ENCODE data around the gene GBP4.

Gene GBP4

DNA sequence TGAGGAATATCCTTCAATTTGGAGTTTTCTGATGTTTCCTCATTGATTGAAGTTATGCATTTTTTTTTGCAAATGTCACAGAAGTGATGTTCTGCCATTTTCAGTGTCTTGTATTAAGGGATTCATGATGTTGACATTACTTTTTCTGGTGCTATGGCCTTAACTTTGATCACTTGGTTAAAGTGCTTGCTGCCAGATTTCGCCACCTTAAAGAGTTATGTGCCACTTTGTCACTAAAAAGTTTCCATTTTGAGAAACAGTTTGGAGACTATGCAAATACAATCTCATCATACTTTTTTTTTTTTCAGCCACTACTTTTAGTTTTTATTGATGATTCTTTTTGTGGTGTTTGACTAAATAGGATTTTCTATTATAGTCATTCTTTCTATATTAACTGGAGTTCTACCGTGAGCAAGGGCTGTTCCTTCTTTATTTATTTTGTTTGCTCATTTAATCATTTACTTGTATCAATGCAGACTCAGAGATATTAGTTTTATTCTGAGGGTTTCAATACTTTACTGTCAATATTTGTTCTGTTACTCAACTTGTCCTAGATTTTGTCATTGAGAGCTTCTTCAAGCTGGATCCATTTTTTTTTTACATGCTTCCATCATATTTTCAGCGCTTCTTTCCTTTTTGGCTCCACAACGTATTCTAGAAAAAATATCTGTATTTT lies 26.1 kb downstream of the GBP4 start:
- DNase-seq: no peak

DNA sequence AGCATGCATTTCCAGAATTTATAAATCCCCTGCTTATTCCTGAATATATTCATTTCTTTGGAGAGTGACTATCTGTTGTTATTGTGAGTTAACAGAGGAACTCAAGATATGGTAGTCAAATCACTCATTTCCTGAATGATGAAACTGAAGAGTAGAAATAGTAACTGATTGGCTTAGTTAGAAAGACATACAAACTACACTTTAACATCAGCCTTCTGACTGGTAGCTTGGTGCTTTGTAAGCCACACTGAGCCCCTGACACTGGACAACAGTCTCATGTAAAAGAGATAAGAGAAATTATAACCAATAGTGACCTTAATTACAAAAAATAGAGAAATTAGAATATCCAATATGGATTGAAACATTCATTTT lies 27.7 kb downstream of the GBP4 start:
- DNase-seq: no peak

DNA sequence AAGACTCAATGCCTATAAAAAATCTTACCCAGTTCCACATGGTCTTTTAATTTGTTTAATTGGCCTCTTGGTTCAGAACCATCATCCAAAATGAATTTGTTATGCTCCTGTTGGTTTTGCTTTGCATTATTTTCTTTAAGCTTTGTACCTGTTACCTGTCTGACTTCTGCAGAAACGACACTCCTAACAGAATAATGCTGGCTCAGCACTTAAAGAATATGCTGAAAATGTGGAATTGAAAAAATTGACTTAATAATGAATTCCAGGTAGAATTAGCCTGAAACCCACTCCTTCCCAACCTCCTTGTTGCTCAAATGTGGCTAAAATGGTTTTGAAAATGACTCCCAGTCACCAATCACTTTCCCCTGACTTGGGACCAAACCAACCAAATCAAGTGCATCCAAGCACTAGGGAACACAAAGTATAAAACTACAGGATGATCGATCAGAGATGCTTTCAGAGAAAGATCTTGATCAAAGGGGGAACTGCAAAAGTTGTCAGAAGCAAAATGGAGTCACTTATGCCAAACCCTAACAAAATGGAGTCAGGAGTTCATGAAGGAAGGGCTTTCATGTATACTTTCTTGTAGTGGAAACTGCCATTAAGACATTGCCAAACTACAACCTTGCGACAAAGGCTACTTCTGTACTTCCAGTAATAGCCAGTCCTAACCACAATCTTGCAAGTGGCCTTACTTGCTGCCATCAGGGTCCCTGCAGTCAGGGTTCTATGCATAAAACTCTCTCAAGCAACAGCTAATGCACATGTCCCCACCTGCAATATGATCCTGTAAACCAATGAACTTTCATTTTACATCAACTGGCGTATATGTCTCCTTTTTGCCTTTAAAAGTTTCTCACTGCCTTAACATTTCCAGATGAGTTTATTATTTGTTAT lies 28.3 kb downstream of the GBP4 start:
- no peak for DNase-seq

DNA sequence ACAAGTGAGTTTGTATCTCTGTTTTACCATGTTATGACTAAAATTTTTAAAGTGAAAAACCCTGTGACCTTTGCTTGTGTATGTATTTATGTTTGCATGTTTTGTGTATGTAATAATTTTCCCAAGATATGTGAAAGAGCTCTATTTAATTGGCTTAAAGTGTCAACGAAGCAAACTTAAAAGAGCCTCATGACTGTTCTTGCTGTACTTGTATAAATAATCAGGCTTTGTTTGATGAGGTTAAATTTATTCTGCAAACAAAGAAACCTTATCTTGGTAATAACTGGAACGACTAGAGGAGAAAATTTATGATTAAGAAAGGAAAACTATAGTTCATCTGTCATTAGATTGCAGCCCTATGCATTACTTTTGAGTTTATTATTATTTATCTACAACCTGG lies 29.6 kb downstream of the GBP4 start:
- no peak for DNase-seq

DNA sequence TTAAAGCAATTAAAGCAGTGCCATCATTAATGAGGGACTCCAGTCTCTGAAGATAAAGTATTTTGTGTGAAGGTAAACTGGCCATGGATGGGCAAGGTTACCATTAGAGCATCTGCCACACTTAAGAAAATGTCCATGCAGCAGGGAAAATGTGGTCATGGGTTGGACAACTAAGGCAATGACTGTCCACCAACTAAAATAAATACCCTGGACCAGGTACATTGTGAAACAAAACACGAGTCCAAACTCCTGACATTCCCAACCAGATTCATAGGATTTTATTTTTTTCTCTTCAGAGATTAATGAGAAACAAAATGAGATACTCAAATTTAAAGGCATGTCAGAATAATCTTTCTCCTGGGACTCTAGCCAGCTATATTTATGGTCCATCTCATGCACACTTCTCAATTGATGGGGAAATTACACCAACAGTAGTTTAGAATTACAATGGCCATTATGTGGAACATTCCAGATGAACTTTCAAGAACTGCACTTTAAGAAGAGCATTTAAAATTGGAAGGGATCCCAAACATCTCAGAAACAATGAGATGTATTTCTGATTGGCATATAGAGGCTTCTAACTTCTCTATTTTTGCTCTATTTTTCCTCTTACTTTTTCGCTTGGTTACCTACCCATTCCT lies 31.0 kb downstream of the GBP4 start:
- DNase-seq: no peak

DNA sequence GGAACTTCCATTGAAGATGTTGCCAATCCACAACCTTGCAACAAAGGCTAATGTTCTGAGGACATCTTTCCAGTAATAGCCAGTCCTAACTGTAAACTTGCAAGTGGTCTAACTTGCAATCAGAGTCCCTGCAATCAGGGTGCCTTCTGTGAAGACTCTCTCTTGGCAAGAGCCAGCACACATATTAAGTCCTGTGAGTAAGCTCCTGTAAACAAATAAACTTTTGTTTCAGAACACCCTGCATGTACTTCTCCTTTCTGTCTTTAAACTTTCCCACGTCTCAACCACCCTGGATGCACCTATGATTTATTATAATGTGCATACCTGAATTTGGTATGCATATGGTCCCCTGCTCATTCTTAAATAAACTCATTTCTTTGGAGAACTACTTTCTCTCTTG lies 32.0 kb downstream of the GBP4 start:
- no peak for DNase-seq

DNA sequence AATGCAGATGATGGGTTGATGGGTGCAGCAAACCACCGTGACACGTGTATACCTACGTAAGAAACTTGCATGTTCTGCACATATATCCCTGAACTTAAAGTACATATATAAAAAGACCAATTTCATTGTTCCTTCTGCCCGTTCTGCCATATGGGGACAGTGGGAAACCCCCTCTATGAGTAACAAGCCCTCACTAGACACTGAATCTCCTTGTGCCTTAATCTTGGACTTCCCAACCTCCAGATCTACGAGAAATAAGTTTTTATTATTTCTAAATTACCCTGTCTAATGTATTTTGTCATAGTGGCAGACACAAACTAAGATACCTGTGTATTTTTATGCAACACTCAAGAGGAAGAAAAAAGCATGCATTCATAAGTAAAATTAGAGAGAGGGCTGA lies 32.9 kb downstream of the GBP4 start:
- no peak for DNase-seq

DNA sequence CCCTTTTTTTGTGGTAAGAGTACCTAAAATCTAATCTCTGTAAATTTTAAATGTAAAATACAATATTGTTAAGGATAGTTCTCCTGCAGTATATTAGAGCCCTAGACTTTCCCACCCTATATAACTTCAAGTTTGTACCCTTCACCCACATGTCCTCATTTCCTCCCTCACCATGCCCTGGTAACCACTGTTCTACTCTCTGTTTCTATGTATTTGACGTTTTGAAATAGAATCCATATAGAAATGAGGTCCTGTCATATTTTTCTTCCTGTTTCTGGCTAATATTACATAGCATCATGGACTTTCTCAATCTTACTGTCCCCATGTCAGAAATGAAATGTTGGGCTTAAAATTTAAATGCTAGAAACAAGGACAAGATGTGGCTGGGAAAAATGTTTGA lies 47.7 kb downstream of the GBP4 start:
- DNase-seq: no peak

DNA sequence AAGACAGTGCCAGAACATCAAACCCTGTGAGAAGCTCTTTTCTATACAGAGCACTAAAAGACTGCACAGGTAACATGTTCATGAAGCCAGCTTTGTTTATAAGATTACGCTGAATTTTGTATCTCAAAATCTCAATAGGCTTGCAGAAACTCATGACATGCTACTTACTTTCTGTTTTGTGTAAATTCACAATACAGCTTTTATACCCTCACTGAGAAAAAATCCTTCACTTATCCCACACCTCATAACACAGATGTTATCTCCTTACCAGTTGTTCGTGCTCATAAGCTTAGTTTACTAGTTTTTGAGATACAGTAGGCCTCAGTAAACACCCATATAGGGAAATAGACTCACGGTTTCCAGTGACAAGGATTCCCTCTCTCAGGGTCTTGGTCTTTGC lies 48.8 kb downstream of the GBP4 start:
- DNase-seq: no peak

DNA sequence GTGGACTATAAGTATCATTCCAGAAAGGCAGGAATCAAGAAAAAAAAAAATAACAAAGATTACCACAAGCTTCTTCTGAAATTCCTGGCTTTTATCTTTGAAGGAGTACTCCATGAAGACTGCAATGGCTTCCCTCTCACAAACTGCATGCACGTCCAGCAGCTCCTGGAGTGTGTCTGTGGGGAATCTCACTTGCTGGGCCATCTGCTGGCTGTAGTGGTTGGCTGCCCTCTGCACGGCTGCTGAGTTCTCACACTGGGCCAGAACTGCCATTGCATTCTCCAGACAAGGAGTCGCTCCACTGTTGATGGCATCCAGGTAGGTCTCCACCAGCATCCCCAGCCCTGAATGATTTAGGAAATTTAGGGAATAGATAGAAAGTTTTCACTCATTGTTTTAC lies 49.5 kb downstream of the GBP4 start:
- DNase-seq: peak in 15 of 56 donors; percentile 1 to 46 (median 19)

DNA sequence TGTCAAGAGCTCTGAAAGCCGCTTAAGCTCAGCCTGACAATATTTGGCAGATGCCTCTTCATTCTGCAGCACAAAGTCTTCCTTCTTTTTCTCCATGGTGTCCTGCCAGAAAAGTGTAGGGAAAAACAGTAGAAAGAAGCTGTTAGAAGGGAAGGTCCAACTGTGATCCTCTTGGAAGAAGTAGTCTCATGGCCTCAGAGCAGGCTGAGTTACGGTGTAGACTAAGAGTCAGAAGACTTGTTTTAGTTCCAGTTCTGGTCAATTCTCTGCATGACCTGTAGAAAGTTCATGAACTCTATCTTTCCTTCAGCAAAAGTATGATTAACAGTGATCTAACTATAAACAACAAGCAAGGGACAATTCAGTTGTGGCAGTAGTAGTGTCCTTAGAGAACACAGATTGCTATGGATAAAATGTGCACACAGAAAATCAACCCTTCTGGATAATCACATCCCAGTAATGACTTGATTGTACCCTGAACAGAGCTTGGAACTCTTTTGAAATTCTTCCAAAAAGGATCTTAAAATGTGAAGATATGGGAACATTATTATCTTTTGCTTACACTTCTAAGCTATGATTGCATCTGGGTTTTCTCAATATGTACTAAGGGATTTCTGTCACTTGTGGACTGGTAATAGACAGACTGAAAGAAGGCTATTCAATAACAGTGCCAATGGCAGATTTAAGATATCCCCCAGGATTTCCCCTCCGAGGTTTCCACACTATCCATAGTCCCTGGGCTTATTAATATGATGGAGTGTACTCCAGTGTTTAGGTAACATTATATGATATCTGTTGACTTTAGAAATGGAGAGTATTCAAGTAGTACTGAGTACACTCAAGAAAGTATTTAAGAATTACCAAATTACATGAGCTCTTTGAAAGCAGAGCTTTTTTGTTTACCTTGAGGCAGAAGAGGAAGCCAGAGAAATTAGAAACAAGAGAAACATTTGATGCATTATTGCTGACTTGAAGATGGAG lies 50.8 kb downstream of the GBP4 start:
- DNase-seq: no peak

DNA sequence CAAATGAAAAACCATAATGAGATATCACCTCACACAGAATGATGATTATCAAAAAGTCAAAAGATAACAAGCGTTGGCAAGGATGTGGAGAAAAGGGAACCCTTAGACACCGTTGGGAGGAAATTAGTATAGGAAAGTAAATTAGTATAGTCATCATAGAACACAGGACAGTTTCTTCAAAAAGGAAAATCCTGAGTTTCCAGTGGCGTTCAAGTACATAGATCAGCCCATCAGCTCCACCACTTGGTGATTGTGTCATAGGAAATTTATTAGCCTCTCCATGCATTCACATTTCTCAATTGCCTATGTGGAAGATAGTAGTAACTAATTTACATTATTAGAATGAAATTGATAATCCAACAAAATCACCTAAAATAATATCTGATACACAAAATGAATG lies 52.0 kb downstream of the GBP4 start:
- no peak for DNase-seq

DNA sequence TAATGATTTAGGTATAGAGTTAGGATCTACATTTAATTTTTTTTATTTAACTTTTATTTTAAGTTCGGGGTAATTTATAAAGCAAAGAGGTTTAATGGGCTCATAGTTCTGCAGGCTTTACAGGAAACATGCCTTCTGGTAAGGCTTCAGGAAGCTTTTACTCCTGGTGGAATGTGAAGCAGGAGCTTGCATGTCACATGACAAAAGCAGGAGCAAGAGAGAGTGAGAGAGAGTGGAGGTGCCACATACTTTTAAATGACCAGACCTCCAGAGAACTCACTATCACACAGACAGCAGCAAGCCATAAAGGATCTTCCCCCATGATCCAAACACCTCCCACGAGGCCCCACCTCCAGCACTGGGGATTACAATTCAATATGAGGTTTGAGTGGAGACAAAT lies 55.3 kb downstream of the GBP4 start:
- no peak for DNase-seq

DNA sequence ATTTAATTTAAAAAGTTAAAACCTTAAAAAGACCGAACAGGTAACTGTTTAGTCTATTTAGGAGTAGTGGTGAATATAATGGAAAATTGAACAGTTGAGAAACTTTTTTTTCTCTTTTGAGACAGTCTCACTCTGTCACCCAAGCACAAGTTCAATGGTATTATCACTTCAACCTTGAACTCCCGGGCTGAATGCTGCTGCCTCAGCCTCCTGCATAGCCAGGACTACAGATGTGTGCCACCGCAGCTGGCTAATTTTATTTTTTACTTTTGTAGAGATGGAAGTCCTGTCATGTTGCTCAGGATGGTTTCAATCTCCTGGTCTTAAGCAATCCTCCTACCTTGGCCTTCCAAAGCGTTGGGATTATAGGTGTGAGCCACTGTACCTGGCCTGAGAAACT lies 56.6 kb downstream of the GBP4 start:
- no peak for DNase-seq

DNA sequence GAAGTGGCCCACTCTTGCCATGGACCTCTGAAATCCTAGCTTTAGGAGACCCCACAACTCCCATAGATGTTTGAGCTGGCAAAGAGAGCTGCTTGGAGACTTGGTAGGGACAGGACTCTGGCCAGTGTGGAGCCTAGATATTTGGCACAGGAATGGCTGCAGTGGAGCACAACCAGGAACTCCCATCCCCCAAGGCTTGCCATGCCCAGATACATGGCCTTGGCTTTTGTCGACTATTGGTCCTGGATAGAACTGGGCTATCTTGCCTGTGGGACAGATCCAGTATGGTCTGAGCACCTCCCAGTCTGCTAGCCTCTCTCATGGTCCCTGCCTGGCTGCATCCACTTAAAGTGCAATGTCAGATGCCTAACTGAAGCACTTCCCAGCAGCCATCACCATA lies 65.0 kb downstream of the GBP4 start:
- DNase-seq: no peak
